HG03432 (cell line): Measurements from ENCODE around the gene GPR137.
"Not testable (repeated sequence)": the region's sequence is repeated elsewhere in the genome, so short reads cannot be mapped to it uniquely, and the experiment has no call there.

Source experiments
- ATAC-seq: cut with Tn5 transposase; IDR thresholded peaks from one replicate; pipeline ENCODE4 v1.9.1; 2021; ENCODE audit warnings: mild to moderate bottlenecking, moderate library complexity; ENCODE audit not compliant: unreplicated experiment

GPR137 gene

DNA sequence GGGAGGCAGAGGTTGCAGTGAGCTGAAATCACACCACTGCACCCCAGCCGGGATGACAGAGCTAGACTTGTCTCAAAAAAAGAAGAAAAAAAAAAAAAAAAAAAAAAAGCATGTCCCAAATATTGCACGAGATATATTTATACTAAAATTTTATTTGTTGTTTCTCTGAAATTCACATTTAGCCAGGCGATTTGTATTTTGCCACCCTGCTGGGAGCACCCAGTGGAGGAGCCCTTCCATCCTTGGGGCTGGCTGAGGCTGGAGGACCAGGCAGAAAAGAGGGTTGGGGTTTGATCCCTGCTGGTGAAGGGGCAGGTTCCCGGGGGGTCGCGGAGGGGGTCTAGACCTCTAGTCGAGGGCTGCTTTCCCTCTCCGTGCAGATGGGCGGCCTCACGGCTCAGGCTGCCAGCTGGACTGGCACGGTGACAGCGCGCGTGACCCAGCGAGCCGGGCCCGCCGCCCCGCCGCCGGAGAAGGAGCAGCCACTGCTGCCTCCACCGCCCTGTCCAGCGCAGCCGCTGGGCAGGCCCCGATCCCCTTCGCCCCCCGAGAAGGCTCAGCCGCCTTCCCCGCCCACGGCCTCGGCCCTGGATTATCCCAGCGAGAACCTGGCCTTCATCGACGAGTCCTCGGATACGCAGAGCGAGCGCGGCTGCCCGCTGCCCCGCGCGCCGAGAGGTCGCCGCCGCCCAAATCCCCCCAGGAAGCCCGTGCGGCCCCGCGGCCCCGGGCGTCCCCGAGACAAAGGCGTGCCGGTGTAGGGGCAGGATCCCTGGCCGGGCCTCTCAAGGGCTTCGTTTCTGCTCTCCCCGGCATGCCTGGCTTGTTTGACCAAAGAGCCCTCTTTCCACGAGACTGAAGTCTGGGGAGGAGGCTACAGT, 13.6 kb downstream of the GPR137 start:
- no peak for ATAC-seq

DNA sequence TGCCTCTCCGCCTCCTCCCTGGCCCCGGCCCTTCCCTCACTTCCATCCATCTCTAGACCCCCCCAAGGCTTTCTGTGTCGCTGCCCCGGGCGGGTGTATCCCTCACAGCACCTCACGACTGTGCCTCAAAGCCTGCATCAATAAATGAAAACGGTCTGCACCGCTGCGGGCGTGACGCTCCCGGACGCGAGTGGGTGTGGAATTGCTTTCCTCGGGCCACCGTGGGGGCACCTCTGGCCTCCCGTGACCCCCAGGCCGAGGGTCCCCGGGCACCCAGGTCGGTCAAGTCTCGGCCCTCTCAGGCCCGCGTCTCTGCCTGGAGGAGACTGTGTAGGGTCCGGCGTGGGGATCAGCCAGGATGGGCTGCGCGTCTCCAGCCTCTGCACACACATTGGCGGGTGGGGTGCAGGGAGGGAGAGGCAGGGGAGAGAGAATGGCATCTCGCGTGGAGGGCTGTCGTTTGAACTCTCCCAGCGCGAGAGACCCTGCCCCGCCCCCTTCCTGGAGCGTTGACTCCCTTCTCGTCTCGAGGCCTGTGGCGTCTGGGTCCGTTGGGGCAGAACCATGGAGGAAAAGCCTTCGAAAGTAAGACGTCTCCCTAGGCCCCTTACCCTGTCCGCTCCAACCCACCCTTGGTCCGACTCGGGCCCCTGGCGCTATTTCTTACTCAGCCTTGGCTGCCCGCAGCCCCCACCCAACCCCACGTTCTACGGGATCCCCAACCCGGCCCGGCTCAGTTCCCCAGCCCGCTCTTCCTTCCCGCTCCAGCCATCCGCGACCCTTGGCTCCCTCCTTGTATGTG, 14.4 kb downstream of the GPR137 start, which contains the start of gene CATSPERZ:
Gene CATSPERZ (plus strand): TSS at position 512 of the 802 bp plus-strand sequence. CDS start 53 bp downstream, at position 565.
- ATAC-seq, result no peak

DNA sequence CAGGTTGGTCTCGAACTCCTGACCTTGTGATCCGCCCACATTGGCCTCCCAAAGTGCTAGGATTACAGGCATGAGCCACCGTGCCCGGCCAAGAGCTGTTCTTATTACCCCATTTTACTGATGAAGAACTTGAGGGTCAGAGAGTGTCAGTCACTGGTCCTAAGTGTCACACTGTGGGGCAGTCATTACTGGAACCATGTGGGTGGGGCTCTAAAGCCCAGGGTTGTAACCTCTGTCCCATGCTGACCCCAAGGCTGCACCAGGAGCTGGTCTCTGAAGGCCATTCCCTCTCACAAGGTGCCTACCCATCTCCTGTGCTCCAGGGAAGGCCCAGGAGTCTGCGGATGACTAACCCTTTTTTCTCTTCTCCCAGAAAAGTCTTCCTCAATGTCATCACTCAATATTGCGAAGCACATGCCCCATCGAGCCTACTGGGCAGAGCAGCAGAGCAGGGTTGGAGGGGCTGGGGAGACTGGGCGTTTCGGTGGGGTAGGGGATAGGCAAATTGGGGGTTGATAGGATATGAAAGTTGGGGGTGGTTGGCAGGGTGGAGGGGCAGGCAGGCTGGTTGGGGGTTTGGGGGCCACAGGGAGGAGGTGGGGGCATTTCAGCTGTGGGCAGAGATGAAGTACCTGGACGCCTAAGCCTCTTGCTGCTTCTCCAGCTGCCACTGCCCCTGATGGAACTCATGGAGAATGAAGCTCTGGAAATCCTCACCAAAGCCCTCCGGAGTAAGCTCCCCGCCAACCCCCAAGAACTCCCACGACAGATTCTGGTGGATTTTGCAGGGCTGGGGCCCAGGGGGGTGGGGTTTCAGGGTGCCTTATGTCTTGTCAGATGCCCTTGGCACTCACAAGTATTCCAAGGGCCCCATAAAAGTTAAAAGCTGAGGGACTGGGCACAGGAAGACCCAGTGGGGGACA, 17.7 kb downstream of the GPR137 start:
- ATAC-seq, result no peak

DNA sequence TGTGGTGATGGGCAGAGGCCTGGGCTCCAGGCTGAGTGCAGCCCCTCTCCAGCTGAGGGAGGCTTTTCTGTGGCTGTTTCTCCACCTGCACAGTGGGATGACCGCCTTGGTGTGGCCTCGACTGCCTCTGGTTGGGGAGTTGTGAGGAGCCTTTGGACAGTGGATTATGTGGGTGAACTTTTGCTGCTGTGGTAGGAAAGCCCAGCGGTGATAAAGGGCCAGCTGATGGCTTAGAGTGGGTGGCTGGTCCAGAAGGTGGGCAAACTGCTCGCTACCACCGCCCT, 18.3 kb downstream of the GPR137 start:
- ATAC-seq, result no peak

DNA sequence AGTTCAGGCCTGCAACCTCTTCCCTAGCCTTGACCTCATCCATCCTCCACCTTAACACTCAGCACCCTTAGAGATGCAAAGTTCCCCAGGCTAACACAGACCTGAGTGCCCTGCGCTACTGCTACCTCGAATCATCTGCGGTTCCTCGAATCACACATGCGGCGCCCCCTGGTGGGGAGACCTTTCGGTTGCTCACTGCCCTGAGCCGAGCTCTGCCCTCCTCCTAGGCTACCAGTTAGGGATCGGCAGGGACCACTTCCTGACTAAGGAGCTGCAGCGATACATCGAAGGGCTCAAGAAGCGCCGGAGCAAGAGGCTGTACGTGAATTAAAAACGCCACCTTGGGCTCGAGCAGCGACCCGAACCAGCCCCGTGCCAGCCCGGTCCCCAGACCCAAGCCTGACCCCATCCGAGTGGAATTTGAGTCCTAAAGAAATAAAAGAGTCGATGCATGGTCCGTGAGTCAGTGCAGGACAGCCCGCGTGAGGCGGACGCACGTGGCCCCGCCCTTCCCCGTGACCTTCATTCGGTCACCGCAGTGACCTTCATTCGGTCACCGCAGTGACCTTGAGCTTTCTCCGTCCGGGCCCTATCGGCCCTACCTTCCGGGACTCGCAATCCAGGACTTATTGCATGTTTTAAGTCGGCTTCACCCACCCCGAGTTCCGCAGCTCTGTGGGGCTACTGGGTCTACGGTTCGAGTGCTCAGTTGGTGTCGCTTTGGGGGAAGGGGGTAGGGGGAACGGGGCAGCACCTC, 18.8 kb downstream of the GPR137 start:
- ATAC-seq, result peak; percentile 35

DNA sequence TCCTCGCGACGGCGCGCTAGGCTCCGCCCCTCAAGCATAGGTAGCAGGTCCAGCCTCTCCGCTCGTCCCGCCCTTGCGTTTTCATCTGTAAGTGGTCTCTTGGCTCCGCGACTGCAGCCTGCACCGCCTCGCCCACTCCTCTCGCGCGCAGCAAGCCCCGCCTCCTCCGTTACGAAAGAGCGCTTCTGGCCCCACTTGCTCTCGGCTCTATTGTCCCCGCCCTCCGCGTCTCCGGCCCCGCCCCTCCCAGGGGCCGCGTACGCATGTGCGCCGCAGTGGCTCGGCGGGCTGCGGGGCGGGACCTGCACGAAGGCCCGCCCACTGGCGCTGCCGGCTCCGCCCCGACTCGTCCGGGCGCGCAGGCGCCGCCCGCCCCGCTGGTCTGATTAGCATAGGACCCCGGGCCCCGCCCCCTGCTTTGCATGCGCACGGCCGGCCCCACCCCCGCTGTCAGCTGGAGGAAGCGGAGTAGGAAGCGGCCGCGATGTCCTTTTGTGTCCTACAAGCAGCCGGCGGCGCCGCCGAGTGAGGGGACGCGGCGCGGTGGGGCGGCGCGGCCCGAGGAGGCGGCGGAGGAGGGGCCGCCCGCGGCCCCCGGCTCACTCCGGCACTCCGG, 19.5 kb downstream of the GPR137 start, which contains the start of gene ESRRA:
Gene ESRRA (plus strand): TSS at position 450 of the 616 bp plus-strand sequence. CDS start 1,656 bp downstream, outside the sequence.
- peak; percentile 70 for ATAC-seq

DNA sequence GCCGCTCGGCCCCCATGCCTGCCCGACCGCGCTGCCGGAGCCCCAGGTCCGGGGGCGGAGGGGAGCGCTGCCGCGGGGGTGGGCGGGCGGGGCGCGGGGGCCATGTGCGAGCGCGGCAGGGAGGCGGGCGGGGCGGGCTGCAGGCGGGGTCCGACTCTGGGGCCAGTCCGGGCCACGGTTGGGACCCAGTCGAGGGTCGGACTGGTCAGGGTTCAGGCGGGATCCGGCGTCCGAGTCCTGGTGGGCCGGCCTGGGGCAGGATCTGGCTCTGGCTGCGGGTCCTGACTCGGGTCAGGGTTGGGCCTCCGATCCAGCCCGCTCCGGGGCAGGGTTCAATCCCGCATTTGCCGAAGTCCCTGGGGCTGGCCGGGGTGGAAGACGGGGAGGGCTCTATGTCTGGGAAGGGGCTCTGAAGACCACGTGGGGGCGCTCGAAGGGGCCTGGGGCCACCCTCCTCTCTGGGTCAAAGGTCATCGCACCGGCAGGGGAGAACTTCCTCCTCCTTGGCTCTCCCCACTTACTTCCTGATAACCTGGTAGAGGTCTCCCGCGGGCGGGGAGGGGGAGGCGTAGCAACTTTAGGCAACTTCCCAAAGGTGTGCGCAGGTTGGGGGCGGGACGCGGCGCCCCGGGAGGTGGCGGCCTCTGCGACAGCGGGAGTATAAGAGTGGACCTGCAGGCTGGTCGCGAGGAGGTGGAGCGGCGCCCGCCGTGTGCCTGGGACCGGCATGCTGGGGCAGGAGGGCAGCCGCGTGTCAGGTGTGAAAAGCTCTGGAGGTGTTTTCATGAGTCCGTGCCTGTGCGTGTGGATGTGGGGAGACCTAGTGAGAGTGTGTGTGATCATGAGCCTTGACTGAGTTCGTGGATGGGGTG, 20.3 kb downstream of the GPR137 start:
- peak; percentile 24 for ATAC-seq

DNA sequence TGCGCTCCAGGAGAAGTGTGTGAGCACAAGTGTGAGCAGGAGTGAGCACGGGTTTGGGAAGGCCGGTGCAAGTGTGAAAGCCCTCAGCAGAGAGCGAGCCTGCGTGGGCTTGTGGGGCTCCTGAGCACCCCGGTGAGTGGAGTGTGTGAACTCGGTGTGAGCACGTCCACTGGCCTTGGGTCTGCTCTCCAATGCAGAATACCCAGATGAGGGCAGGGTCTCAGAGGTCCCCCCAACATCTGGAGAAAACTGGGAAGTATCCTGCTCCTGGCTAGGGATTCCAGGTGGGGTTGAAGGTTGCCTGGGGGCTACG, 20.9 kb downstream of the GPR137 start:
- ATAC-seq, result no peak

DNA sequence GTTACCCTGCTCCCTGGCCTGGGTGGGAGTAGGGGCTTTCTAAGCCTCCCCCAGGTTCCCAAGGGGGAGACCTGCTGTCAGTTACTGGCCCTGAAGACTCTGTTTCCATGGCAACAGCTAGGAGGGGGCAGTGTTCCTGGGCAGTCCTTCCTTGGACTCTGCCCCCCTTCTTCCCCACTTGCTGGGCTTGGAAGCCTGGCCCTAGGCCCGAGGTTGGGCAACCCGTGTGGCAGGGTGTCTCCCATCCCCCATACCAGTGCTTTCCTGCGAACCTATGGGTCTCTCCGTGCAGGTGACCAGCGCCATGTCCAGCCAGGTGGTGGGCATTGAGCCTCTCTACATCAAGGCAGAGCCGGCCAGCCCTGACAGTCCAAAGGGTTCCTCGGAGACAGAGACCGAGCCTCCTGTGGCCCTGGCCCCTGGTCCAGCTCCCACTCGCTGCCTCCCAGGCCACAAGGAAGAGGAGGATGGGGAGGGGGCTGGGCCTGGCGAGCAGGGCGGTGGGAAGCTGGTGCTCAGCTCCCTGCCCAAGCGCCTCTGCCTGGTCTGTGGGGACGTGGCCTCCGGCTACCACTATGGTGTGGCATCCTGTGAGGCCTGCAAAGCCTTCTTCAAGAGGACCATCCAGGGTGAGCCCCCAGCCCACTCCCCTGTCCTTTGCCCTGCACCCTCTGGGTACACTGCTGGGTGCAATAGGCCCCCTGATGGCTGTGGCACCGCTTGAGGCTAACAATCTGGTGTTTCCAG, 21.4 kb downstream of the GPR137 start:
- ATAC-seq, result no peak

DNA sequence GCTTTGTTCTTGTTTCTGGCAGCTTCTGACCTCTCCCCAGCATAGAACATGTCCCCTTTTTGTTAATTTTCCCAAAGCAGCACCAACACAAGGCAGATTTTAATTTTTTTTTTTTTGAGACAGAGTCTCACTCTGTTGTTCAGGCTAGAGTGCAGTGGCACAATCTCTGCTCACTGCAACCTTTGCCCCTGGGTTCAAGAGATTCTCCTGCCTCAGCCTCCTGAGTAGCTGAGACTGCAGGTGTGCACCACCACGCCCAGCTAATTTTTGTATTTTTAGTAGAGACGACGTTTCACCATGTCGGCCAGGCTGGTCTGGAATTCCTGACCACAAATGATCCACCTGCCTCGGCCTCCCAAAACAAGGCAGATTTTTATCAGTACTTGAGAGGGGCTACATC, 22.1 kb downstream of the GPR137 start:
- not testable (repeated sequence) for ATAC-seq

DNA sequence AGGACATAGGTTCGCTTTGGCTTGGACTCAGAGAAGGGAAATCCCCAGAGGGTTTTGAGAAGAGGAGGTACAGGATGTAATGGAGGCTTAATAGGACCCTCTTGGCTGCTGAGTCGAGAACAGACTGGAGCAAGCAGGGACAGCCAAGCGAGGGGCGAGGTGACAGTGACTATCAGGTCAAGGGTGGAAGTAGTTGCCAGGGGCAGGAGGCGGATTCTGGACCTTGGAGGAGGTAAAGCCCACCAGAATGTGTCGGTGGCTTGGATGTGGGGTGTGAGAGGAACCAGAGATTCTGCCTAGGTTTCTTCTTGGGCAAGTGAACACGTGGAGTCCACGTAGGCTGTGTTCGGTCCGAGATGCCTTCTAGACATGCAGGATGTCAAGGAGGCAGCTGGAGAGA, 27.3 kb downstream of the GPR137 start:
- no peak for ATAC-seq

DNA sequence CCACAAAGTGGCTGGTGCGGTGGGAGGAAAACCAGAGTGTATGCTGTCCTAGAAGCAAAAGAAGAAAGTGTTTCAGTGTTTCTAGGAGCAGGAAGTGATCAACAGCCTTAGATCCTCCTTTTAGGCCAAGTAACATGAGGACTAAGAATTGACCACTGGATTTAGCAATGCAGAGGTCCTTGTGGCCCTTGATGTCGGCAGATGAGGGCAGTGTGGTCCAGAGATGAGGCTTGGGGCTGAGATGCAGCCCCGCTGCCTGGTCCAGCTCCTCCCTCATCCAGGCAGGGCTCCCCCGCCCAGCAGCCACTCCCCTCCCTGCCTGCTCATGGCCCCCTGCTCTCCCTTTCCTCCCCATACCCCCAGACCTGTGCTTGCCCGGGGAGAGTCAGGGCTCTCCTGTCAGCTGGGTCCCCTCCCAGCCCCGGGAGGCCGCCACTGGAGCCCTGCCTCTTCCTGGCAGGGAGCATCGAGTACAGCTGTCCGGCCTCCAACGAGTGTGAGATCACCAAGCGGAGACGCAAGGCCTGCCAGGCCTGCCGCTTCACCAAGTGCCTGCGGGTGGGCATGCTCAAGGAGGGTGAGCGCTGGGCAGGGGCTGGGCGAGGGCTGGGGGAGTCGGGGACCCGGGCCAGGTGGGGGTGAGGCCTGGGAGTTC, 28.0 kb downstream of the GPR137 start:
- no peak for ATAC-seq

DNA sequence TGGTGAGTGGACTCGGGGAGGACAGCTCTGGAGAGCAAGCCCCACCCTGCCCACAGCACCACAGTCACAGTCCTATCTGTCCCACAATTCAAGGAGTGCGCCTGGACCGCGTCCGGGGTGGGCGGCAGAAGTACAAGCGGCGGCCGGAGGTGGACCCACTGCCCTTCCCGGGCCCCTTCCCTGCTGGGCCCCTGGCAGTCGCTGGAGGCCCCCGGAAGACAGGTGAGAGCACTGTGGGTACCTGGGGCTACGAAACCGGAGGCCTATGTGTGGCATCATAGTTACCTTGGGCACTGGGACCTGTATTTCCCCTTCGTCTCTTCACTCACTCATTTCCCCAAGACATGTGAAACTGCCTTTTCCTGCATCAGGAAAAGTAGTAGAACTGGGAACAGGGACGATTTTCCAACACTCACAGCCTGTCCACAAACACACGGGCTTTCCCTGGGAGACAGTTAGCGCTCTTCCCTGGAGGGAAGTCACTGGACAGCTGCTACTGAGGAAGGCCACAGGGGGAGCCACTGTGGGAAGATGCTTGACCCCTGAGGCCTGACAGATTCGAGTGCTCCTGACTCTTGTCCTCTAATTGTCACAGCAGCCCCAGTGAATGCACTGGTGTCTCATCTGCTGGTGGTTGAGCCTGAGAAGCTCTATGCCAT, 28.6 kb downstream of the GPR137 start:
- no peak for ATAC-seq

DNA sequence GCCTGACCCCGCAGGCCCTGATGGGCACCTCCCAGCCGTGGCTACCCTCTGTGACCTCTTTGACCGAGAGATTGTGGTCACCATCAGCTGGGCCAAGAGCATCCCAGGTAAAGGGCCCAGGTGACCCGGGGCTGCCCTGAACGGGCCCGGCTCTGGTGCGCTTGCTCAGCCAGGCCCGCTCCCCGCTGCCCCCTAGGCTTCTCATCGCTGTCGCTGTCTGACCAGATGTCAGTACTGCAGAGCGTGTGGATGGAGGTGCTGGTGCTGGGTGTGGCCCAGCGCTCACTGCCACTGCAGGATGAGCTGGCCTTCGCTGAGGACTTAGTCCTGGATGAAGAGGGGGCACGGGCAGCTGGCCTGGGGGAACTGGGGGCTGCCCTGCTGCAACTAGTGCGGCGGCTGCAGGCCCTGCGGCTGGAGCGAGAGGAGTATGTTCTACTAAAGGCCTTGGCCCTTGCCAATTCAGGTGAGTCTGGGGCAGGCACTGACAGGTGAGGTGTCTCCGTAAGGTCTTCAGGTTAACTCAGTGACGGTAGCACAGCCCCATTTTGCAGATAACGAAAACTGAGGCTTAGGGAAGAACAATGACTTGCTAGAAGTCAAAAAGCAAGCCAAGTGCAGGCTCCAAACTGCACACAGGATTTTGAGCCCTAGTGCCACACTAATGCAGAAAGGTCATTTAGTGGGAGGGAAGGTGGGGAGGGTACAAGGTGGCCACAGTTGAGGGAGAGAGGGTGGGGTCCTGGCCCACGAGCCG, 29.3 kb downstream of the GPR137 start:
- no peak for ATAC-seq

DNA sequence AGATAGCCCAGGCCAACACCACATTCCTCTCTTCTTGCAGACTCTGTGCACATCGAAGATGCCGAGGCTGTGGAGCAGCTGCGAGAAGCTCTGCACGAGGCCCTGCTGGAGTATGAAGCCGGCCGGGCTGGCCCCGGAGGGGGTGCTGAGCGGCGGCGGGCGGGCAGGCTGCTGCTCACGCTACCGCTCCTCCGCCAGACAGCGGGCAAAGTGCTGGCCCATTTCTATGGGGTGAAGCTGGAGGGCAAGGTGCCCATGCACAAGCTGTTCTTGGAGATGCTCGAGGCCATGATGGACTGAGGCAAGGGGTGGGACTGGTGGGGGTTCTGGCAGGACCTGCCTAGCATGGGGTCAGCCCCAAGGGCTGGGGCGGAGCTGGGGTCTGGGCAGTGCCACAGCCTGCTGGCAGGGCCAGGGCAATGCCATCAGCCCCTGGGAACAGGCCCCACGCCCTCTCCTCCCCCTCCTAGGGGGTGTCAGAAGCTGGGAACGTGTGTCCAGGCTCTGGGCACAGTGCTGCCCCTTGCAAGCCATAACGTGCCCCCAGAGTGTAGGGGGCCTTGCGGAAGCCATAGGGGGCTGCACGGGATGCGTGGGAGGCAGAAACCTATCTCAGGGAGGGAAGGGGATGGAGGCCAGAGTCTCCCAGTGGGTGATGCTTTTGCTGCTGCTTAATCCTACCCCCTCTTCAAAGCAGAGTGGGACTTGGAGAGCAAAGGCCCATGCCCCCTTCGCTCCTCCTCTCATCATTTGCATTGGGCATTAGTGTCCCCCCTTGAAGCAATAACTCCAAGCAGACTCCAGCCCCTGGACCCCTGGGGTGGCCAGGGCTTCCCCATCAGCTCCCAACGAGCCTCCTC, 30.2 kb downstream of the GPR137 start:
- not testable (repeated sequence) for ATAC-seq
